Mucosa of stomach (tissue), 1 donor: ENCODE data around the gene ABTB2.

ENCODE experiments used
- H3K27me3 ChIP-seq: one replicate; pipeline ENCODE4 v1.7.0; 2013; ENCODE audit warnings: mild to moderate bottlenecking, low read length; ENCODE audit not compliant: control insufficient read depth, insufficient read depth
- H3K36me3 ChIP-seq: one replicate; pipeline ENCODE4 v1.7.0; 2013; ENCODE audit warnings: low read length; ENCODE audit not compliant: control insufficient read depth, insufficient read depth
- H3K4me1 ChIP-seq: one replicate; pipeline ENCODE4 v1.7.0; 2013; ENCODE audit warnings: mild to moderate bottlenecking, low read length; ENCODE audit not compliant: control insufficient read depth, insufficient read depth
- H3K4me3 ChIP-seq: one replicate; pipeline ENCODE4 v1.7.0; 2013; ENCODE audit warnings: low read length
- H3K9ac ChIP-seq: one replicate; pipeline ENCODE4 v1.7.0; 2013; ENCODE audit warnings: mild to moderate bottlenecking, low read length, moderate library complexity
- H3K9me3 ChIP-seq: one replicate; pipeline ENCODE4 v1.7.0; 2013; ENCODE audit warnings: mild to moderate bottlenecking, low read length, moderate library complexity; ENCODE audit not compliant: control insufficient read depth
- donor health status: Pancreatic carcinoma.

The ABTB2 gene

GRCh38 chr11:34274712-34275398, 83.0 kb downstream of the ABTB2 start:
- Histone ChIP-seq H3K4me1 (peaks cover 11% of the 10 kb centered on the region), H3K9me3 (no peaks in the 10 kb centered on the region), H3K4me3 (no peak overlapping the region), H3K27me3 (no peaks in the 10 kb centered on the region), H3K36me3 (no peaks in the 10 kb centered on the region), H3K9ac (no peak overlapping the region)

GRCh38 chr11:34273099-34273498, 84.7 kb downstream of the ABTB2 start:
- Histone ChIP-seq H3K4me3 (no peak overlapping the region), H3K36me3 (no peaks in the 10 kb centered on the region), H3K9ac (no peak overlapping the region), H3K4me1 (peaks cover 11% of the 10 kb centered on the region), H3K27me3 (no peaks in the 10 kb centered on the region), H3K9me3 (no peaks in the 10 kb centered on the region)

GRCh38 chr11:34271727-34272126, 86.1 kb downstream of the ABTB2 start:
- no peaks in the 10 kb centered on the region for H3K36me3 ChIP-seq
- peaks cover 15% of the 10 kb centered on the region for H3K4me1 ChIP-seq
- no peak overlapping the region for H3K9ac ChIP-seq
- H3K9me3 ChIP-seq = no peaks in the 10 kb centered on the region
- no peak overlapping the region for H3K4me3 ChIP-seq
- H3K27me3 ChIP-seq = no peaks in the 10 kb centered on the region

GRCh38 chr11:34270711-34271110, 87.1 kb downstream of the ABTB2 start:
- no peak overlapping the region for H3K9ac ChIP-seq
- H3K27me3 ChIP-seq = no peaks in the 10 kb centered on the region
- H3K9me3 ChIP-seq = no peaks in the 10 kb centered on the region
- no peak overlapping the region for H3K4me3 ChIP-seq
- H3K4me1 ChIP-seq = peaks cover 15% of the 10 kb centered on the region
- no peaks in the 10 kb centered on the region for H3K36me3 ChIP-seq

- H3K36me3 ChIP-seq = no peaks in the 10 kb centered on the region
- H3K9me3 ChIP-seq = no peaks in the 10 kb centered on the region
- H3K4me3 ChIP-seq = no peak overlapping the region
- H3K27me3 ChIP-seq = no peaks in the 10 kb centered on the region
- H3K9ac ChIP-seq = no peak overlapping the region
- H3K4me1 ChIP-seq = peaks cover 10% of the 10 kb centered on the region
Measured at GRCh38 chr11:34269694-34270245, 88.0 kb downstream of the ABTB2 start.

GRCh38 chr11:34268906-34269430, 88.8 kb downstream of the ABTB2 start:
- Histone ChIP-seq H3K9ac (no peak overlapping the region), H3K4me3 (no peak overlapping the region), H3K9me3 (no peaks in the 10 kb centered on the region), H3K36me3 (no peaks in the 10 kb centered on the region), H3K27me3 (no peaks in the 10 kb centered on the region), H3K4me1 (peaks cover 4% of the 10 kb centered on the region)

GRCh38 chr11:34267417-34267816, 90.4 kb downstream of the ABTB2 start:
- Histone ChIP-seq H3K9me3 (no peaks in the 10 kb centered on the region), H3K27me3 (no peaks in the 10 kb centered on the region), H3K36me3 (no peaks in the 10 kb centered on the region), H3K4me1 (peaks cover 18% of the 10 kb centered on the region), H3K4me3 (no peak overlapping the region), H3K9ac (no peak overlapping the region)

- H3K9me3 ChIP-seq = no peaks in the 10 kb centered on the region
- H3K27me3 ChIP-seq = no peaks in the 10 kb centered on the region
- H3K4me3 ChIP-seq = no peak overlapping the region
- peaks cover 19% of the 10 kb centered on the region for H3K4me1 ChIP-seq
- no peak overlapping the region for H3K9ac ChIP-seq
- no peaks in the 10 kb centered on the region for H3K36me3 ChIP-seq
Measured at GRCh38 chr11:34267013-34267412, 90.8 kb downstream of the ABTB2 start.

- Histone ChIP-seq H3K4me3 (no peak overlapping the region), H3K36me3 (no peaks in the 10 kb centered on the region), H3K9me3 (no peaks in the 10 kb centered on the region), H3K4me1 (peaks cover 19% of the 10 kb centered on the region), H3K9ac (no peak overlapping the region), H3K27me3 (no peaks in the 10 kb centered on the region)
Measured at GRCh38 chr11:34266090-34266912, 91.5 kb downstream of the ABTB2 start.

GRCh38 chr11:34264303-34265110, 93.3 kb downstream of the ABTB2 start:
- Histone ChIP-seq H3K9ac (no peak overlapping the region), H3K4me1 (peaks cover 19% of the 10 kb centered on the region), H3K9me3 (no peaks in the 10 kb centered on the region), H3K4me3 (no peak overlapping the region), H3K36me3 (no peaks in the 10 kb centered on the region), H3K27me3 (no peaks in the 10 kb centered on the region)

- Histone ChIP-seq H3K4me1 (peaks cover 19% of the 10 kb centered on the region), H3K27me3 (no peaks in the 10 kb centered on the region), H3K36me3 (no peaks in the 10 kb centered on the region), H3K9ac (no peak overlapping the region), H3K4me3 (no peak overlapping the region), H3K9me3 (no peaks in the 10 kb centered on the region)
Measured at GRCh38 chr11:34263441-34264091, 94.2 kb downstream of the ABTB2 start.
